Keratinocyte (primary cell): ENCODE results near the gene FIP1L1. TPM values are rescaled to one million over a fixed set of nuclear protein-coding genes. Genes with fewer than 3 reads are reported as not detected.

Experiments used
- DNase-seq: peaks from one replicate; pipeline ENCODE4 v3.0.0-alpha.2; 2011; ENCODE audit warnings: low read depth, missing footprints, low spot score
- FAIRE-seq: peaks from 2 replicates; lab custom pipeline; 2011; peaks lifted over from hg19 to GRCh38; lab: Jason Lieb, UNC
- H2AFZ ChIP-seq: 2 replicates; pipeline ENCODE4 v1.6.0; 2012; ENCODE audit warnings: low read length, control low read depth, inconsistent platforms; ENCODE audit not compliant: control insufficient read depth
- H3K27ac ChIP-seq: 2 replicates; pipeline ENCODE4 v1.5.1; 2011; ENCODE audit warnings: low read length; ENCODE audit not compliant: control insufficient read depth, insufficient read depth
- H3K27me3 ChIP-seq: 3 replicates; pipeline ENCODE4 v1.6.0; 2011; ENCODE audit warnings: low read length; ENCODE audit not compliant: control insufficient read depth, insufficient read depth; ENCODE audit errors: extremely low read depth
- H3K36me3 ChIP-seq, 2 experiments: 2 replicates in 1 of 2; 3 replicates in 1 of 2; pipeline ENCODE4 v1.5.1; 2011; ENCODE audit warnings: low read length in 2 of 2, mild to moderate bottlenecking in 1 of 2; ENCODE audit not compliant: control insufficient read depth in 2 of 2, insufficient read depth in 2 of 2; ENCODE audit errors: extremely low read depth in 1 of 2
- H3K4me1 ChIP-seq: 3 replicates; pipeline ENCODE4 v1.5.1; 2011; ENCODE audit warnings: low read length; ENCODE audit not compliant: control insufficient read depth, insufficient read depth; ENCODE audit errors: extremely low read depth
- H3K4me2 ChIP-seq: 3 replicates; pipeline ENCODE4 v1.6.0; 2011; ENCODE audit warnings: low read depth, low read length; ENCODE audit not compliant: control insufficient read depth, insufficient read depth; ENCODE audit errors: extremely low read depth
- H3K4me3 ChIP-seq, 3 experiments: fragments of 200-600 bp in 1 of 3; sonication (generic) in 1 of 3; 2 replicates in 2 of 3; 3 replicates in 1 of 3; pipeline ENCODE4 v1.5.1; 2011 to 2016; ENCODE audit warnings: low read length in 3 of 3, mild to moderate bottlenecking in 3 of 3, control low read depth in 2 of 3, inconsistent platforms in 1 of 3, low read depth in 1 of 3, mixed read lengths in 1 of 3, mixed run types in 1 of 3, moderate library complexity in 1 of 3; ENCODE audit not compliant: control insufficient read depth in 2 of 3, insufficient read depth in 2 of 3; ENCODE audit errors: extremely low read depth in 1 of 3
- H3K79me2 ChIP-seq: 2 replicates; pipeline ENCODE4 v1.6.0; 2012; ENCODE audit warnings: low read length; ENCODE audit not compliant: control insufficient read depth, insufficient read depth
- H3K9ac ChIP-seq: 3 replicates; pipeline ENCODE4 v1.6.0; 2011; ENCODE audit warnings: low read length; ENCODE audit not compliant: control insufficient read depth, insufficient read depth; ENCODE audit errors: extremely low read depth
- H3K9me1 ChIP-seq: 3 replicates; pipeline ENCODE4 v1.6.0; 2011; ENCODE audit warnings: low read length; ENCODE audit not compliant: control insufficient read depth, insufficient read depth; ENCODE audit errors: extremely low read depth
- H3K9me3 ChIP-seq: 2 replicates; pipeline ENCODE4 v1.5.1; 2012; ENCODE audit warnings: low read depth, low read length; ENCODE audit not compliant: control insufficient read depth
- H4K20me1 ChIP-seq: 3 replicates; pipeline ENCODE4 v1.6.0; 2011; ENCODE audit warnings: low read length; ENCODE audit not compliant: control insufficient read depth, insufficient read depth; ENCODE audit errors: extremely low read depth
- CTCF ChIP-seq, 3 experiments: IDR thresholded peaks in 1 of 3; conservative IDR thresholded peaks in 1 of 3; optimal IDR thresholded peaks in 1 of 3; 2 replicates in 2 of 3; 3 replicates in 1 of 3; pipeline versions ENCODE3 to v1.5.1; 2011; ENCODE audit warnings: low read length in 3 of 3, mild to moderate bottlenecking in 3 of 3, moderate library complexity in 2 of 3, control low read depth in 1 of 3, inconsistent platforms in 1 of 3; ENCODE audit not compliant: insufficient read depth in 2 of 3; ENCODE audit errors: extremely low read depth in 1 of 3
- EZH2 ChIP-seq: IDR thresholded peaks from one replicate; pipeline ENCODE4 v1.6.1; 2012; ENCODE audit warnings: inconsistent platforms, mild to moderate bottlenecking, low read length, moderate library complexity
- dilution Hi-C: fragments of 300-500 bp; cut with MboI; formaldehyde crosslinking; loops from one replicate; pipeline ENCODE4 v1.7.0; 2020; ENCODE audit warnings: low sequenced_read_pairs; ENCODE audit not compliant: extremely low pct_ligation_motif_present
- polyA plus RNA-seq, 5 experiments: library from polyadenylated mRNA; depleted of rRNA in 3 of 5; stranded (reverse) in 3 of 5; stranded (forward) in 1 of 5; unstranded in 1 of 5; fragments of >200 nt; gene quantifications; 1 replicate in 1 of 5; 2 replicates in 3 of 5; 3 replicates in 1 of 5; pipeline versions ENCODE4 v1.2.1 to v1.2.3, GENCODE V29; 2011 to 2012; ENCODE audit warnings: missing spikeins in 2 of 5, low read depth in 1 of 5, low replicate concordance in 1 of 5

FIP1L1 gene
- polyA plus RNA-seq, 1 donor (not counting 4 experiments of a cell fraction or from before 2014, with no cell fraction given): 36.7 TPM

- DNase-seq (no peak), FAIRE-seq (no peak)
- no peak for TF ChIP-seq EZH2
- no peak for TF ChIP-seq CTCF (optimal IDR thresholded peaks at IDR 0.05 in 1 of 3, IDR thresholded peaks at IDR 0.05 in 1 of 3, conservative IDR thresholded peaks at IDR 0.05 in 1 of 3; ENCODE audit: extremely low read depth in 1 of 3, insufficient read depth in 2 of 3, low read length in 3 of 3)
- Histone ChIP-seq H3K9me3 (no peaks in the 10 kb centered on the region), H3K4me2 (peak overlapping the region; percentile 88), H3K9me1 (no peaks in the 10 kb centered on the region), H2AFZ (no peak overlapping the region), H3K4me1 (peaks cover 13% of the 10 kb centered on the region), H3K9ac (peak overlapping the region; percentile 60), H3K79me2 (peaks cover 44% of the 10 kb centered on the region), H4K20me1 (no peaks in the 10 kb centered on the region), H3K27me3 (no peaks in the 10 kb centered on the region), H3K4me3 (peak overlapping the region; percentile 63 to 92 (median 75)), H3K36me3 (no peaks in the 10 kb centered on the region), H3K27ac (no peak overlapping the region)
- dilution Hi-C loops: no loop called here
These were observed 12.8 kb upstream of the FIP1L1 start for GRCh38 chr4:53364624-53365023.

- H3K27ac ChIP-seq: peak overlapping the region; percentile 46
- DNase-seq (no peak), FAIRE-seq (no peak)
These were observed 12.3 kb upstream of the FIP1L1 start for GRCh38 chr4:53365121-53365485.

More at GRCh38 chr4:53365121-53365485, 12.3 kb upstream of the FIP1L1 start:
- dilution Hi-C loops: no loop called here
- H2AFZ ChIP-seq: peak overlapping the region; percentile 89
- H3K79me2 ChIP-seq: peaks cover 39% of the 10 kb centered on the region
- peak overlapping the region; percentile 63 to 92 (median 75) for H3K4me3 ChIP-seq
- no peak for TF ChIP-seq CTCF (optimal IDR thresholded peaks at IDR 0.05 in 1 of 3, IDR thresholded peaks at IDR 0.05 in 1 of 3, conservative IDR thresholded peaks at IDR 0.05 in 1 of 3; ENCODE audit: extremely low read depth in 1 of 3, insufficient read depth in 2 of 3, low read length in 3 of 3)
- no peak for TF ChIP-seq EZH2
- H3K9me3 ChIP-seq: no peaks in the 10 kb centered on the region
- no peaks in the 10 kb centered on the region for H3K27me3 ChIP-seq
- H4K20me1 ChIP-seq: no peaks in the 10 kb centered on the region
- H3K9me1 ChIP-seq: no peaks in the 10 kb centered on the region
- H3K4me1 ChIP-seq: peaks cover 13% of the 10 kb centered on the region
- no peaks in the 10 kb centered on the region for H3K36me3 ChIP-seq
- peak overlapping the region; percentile 88 for H3K4me2 ChIP-seq
- H3K9ac ChIP-seq: peak overlapping the region; percentile 60
